Measurements from ENCODE around the gene RAG1.

Gene RAG1

DNA sequence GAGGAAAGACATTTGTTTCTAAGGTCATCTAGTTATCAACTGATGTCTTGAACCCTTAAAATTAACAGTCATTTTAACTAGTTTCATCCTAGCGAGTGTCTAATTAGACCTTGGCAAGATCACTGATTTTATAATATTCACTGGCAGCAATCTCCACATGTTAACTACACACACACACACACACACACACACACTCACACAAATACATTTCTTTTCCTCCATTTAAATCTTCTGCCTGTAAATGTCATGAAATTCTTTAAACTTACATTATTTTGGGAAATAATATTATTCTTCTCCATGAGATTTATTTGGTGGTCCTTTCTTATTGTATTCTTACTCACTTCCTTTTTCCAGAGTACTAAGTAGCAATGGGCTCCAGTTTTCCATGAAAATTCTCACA, 23.6 kb downstream of the RAG1 start:
- DNase-seq = no peak

DNA sequence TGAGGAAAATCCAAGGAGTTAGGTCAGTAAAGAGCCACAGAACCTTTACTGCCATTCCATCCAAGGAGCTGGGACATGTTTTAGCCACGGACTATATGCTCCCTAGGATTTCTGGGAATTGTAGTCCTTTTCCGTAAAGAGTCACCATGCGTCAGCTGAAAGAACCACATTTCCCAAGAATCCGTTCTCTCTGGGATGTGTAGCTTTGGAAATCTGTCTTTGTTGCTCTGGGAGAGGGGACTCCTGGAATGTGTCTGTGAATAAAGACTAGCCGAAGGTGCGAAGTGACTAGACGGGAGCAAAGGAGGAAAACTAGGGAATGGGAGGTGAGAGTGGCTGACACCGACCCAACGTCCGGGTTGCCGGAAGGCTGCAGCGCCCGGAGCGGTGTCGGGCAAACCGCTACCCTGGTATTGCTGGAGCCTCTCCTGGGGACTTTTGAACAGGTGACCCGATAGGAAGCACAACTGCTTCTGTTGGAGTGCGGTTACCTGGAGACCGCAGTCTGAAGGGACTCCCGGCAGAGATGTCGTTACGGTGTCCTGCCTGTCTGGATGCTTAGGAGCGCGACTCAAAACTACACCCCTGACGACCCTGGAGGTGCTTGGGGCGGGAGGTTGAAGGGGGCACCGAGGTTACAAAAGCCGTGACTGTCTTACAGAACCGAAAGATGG, 26.6 kb downstream of the RAG1 start, which contains the start of gene IFTAP:
Gene IFTAP (plus strand): TSS at position 187 of the 674 bp plus-strand sequence. CDS start 15,602 bp downstream, outside the sequence.
- no peak for DNase-seq

DNA sequence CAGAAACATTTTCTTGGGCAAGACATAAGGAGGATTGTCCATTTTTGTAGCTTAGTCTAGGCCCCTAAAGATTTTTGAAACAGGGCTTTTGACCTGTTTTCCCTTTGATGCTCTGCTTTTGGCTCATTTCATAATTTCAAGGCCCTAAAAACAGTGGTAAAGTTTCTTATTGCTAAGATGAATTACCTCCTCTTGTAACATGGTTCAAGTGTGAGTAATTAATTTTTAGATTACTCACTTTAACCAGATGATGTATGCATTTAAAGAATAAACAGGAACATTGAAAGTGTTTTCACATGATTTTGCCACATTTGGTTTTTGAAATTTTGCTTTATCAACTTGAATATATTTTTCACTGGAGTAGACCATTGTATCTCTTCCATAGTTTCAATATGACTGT, 29.1 kb downstream of the RAG1 start:
- DNase-seq = no peak

DNA sequence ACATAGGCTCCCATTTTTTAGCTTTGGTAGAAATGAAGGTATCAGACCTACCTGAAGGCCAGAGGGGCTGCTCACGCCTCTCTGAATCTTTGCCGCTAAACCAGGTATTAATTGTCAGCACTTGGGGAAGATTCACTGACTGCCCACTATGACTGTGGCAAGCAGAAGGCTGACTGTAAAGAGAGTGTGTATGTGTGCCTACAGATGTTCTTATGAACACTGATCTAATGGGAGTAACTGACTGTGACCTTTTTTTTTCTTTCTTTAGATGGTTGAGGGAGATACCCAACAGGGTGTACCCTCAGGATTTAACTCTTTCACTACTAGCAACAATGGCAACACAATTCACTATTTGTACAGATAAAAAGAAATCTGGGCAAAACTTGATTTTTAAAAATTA, 30.2 kb downstream of the RAG1 start, which contains the start of gene RAG2:
Gene RAG2 (minus strand): TSS at position 186 of the 400 bp plus-strand sequence. CDS start 4,068 bp downstream, outside the sequence.
- DNase-seq = no peak

DNA sequence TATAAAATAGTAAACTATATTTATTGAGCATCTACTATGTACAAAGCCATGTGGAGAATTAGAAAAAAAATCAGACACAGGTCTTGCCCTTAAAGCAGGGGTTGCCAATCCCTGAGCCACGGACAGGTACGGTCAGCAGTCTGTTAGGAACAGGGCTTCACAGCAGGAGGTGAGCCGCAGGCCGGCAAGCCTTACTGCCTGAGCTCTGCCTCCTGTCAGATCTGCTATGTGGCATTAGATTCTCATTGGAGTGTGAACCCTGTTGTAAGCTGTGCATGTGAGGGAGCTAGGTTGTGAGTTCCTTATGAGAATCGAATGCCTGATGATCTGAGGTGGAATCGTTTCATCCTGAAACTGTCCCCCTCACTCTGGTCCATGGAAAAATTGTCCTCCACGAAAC, 32.4 kb downstream of the RAG1 start:
- no peak for DNase-seq

DNA sequence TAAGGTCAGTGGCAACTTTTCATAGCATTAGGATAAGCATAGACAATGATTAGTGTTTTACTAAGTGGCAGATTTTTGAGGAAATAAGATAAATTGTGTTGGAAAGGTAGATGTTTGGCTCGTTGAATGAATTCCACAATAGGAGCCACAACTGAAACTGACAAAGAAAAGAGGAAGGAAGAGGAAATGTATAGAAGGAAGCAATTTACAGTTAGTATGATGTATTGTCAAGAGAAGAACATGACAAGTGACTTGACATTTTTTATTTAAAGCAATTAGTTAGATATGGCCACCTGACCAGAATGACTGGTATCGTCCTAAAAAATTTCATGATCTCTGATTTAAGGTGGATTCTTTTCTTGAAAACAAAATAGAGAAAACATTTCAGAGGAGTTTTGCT, 33.3 kb downstream of the RAG1 start:
- DNase-seq = no peak

DNA sequence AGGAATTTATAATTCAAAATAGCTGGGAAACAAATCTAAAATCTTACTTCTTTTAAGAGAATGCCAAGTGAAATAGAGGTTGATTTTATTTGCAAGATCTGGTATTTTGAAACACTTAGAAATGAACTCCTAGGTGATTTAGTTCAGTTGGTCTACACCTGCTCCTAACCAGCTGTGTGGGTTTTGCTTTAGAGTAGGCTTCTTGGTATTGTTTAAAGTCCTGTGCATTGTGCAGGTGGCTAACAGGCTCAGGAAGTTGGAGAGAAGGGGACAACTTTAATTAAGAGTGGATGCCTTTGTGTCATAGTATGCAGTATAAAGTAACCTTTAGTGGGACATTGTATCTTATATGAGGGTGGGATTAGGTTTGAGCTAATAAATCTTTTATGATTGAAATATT, 34.3 kb downstream of the RAG1 start:
- no peak for DNase-seq

DNA sequence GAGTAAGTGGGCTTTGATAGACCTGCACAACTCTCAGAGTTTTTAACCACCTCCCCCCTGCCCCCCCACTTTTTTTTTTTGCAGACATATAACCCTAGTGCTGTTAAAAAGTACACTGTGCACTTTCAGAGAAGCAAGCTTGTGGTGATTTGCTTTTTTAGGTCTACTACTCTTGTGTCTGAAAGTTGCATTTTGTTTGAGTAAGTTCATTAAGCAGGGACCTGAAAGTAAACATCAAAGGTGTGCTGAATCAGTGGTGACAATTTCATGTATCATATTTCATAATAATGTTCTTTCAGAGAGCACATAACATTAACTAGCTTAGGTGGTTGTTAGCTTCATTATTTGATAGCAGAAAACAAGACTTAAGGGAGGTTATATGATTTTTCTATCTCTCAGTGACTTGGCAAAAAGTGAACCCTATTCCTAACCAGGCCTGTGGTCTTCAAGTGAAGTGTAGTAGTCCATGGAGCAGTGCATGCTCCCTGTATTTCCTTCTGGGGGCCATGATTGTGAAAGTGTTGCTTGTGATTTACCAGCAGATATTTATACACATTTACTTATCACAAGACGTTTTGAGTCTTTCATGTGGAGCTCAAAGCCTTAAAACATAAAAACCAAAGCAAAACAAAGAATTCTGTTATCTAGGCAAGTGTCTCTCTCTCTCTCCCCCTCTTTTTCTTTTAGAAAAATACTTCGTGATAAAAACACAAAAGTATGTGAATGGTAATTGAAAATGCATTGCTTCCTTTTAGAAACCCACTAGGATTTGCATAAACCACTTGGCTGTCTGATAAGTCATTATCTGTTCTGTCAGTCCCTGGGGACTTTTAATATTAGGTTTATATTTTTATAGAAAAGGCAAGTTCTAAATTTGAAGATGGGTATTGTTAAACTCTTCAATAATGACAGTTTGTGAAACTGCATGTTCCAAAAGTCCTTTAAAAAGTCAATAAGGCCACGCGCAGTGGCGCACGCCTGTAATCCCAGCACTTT, 37.7 kb downstream of the RAG1 start:
- no peak for DNase-seq

DNA sequence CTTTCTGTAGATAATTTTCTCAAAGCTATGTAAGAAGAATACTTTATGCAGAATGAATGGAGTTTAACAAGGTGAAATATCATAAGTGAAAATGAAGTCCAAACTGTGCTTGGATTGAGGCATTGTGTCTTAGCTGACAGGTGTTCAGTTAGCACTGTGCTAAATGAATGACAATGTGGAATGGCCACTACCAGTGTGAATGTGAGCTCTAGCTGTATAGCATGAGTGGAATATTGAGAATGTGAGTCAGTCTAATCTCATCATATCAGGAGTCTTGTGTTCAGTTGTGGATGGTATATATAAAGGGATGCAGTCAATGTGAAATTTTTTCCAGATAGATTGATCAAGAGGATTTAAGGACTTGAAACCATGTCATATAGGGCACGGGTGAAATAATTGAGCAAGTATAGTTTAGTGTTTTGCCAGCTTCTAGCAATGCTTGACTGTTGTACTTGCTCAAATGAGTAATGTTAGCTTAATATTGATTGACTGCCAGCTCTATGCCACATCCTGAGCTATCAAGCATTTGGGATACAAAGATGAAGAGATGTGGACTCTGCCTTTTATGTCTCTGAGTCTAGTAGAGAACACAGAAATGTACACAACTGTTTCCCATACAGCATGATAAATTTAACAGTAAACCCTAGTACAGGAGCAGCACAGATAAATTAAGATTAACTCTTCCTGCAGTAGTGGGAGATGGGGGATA, 40.8 kb downstream of the RAG1 start:
- no peak for DNase-seq

DNA sequence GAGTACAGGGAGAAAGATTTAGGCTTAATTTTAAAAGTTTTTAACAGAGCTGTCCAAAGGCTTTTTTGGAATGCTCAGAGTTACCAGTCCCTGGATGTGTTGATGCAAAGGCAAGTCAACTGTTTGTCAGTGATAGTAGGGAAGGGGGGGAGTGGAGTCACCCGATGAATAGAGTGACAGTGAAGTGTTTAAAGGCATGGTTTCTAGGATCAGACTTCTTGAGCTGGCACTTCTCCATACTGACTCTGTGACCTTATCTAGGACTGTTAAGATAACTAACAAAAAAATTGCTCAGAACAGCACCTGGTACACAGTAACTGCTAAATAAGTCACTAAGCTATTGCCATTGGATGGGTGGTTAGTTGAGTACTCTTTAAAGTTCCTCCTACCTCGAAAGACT, 41.6 kb downstream of the RAG1 start:
- DNase-seq = no peak

DNA sequence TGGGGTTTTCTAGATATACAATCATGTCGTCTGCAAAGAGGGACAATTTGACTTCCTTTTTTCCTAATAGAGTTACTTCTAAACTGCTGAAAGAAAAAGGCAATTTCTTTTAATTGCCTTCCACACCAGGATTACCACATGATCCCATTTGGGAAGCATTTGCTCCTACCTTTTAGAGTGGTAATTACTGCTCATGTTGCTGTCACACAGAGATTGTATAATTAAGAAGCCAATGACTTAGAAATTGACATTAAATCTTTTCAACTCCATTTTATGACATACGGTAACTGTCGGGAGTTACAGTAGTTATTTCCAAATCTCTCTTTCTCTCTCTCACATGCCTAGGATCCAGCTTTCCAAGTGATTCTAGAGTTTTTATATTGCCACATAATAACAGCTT, 48.0 kb downstream of the RAG1 start:
- DNase-seq = no peak

DNA sequence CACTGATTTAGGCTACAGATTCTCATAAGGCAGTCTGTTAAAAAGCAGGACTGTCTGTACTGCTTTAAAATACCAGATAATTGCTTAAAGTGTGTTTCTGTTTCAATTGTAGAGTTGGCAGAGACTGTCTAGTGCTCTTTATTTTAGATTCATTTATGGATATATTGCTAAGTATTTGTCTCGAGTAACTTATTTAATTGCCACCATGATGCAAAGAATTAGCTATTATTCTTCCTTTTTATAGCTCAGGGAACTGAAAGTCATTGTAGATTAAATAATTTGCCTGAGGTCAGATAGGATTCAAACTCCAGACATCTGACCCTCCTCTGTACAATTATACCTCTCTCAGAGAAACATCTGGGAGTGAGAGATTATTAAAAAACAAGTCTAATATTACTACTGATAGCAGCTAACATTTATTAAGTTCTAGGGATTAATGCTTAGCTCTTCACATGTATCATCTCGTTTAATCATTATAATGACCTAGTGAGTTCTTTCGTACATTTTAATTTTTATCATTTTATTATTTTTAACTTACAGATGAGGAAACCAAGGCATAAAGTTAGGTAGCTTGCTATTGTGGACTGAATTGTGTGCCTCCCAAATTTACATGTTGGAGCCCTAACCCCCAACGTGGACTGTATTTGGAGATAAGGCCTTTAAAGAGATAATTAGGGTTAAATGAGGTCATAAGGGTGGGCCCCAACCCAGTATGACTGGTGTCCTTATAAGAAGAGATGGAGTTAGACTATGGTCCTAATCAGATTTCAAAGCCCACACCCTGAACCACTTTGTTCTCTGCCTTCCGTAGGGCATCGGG, 49.9 kb downstream of the RAG1 start:
- DNase-seq = no peak

DNA sequence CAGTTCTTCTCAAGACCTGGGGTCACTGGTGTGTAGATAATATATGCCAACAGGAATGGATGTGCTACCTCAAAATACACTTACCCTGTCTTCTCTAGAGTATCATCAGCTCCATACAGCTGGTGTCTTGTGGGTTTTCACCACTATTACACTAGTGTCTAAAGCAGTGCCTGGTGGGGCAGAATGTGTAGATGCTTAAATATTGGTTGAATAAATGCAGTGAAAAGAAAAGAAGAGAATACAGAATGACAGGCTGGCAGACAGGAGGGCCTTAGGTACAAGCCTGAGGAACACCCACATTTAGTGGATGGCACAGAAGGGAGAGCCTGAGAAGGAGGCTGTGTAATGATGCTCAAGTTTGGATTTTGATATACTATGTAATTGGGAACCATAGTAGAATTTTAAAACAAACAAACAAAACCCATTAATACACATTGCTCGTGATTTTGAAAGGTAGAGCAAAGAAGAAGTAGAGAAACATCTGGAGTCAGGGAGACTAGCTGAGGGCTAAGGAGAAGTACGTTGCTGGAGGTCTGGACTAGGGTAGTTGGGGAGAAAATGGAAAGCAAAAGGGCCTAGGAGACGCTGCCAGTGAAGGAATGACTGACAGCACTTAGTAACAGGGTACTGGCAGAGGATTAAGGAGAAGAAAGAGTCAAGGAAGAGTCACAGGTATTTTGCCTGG, 50.7 kb downstream of the RAG1 start:
- no peak for DNase-seq

DNA sequence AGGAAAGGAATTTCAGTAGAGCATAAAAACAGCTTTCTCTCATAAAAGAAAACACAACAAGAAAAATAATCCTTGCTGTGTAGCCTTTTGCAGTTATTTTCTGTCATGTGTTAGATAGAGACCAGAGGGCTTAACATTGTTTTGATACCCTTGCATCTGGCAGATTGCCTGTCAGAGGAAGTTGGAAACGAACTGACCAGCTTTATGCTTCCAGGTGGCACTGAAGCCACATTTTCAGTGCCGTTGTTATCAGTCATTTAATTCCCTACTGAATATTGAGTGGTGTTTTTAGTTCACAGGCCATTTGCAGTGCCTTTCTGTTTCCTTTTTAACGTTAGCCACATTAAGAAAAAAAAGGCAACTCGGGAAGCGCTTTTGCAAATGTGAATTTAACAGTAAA, 51.7 kb downstream of the RAG1 start:
- DNase-seq = no peak

DNA sequence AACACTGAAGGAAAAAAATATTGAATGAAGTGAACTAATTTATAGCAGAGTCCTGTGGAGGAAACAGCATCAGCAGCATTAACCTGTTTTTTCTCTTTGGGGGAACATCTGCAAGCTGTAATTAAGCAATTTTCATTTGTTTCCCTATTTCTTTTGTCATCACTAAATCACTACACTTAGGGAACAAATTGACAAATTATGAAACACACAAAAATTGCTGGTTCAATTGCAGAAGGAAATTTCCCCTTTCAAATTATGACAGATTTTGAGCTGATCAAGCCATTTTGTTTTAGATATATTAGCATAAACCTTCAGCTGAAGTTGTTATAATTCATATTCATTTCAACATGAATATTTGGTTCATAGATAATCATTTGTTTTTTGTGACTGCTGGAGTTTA, 52.4 kb downstream of the RAG1 start:
- DNase-seq = no peak

DNA sequence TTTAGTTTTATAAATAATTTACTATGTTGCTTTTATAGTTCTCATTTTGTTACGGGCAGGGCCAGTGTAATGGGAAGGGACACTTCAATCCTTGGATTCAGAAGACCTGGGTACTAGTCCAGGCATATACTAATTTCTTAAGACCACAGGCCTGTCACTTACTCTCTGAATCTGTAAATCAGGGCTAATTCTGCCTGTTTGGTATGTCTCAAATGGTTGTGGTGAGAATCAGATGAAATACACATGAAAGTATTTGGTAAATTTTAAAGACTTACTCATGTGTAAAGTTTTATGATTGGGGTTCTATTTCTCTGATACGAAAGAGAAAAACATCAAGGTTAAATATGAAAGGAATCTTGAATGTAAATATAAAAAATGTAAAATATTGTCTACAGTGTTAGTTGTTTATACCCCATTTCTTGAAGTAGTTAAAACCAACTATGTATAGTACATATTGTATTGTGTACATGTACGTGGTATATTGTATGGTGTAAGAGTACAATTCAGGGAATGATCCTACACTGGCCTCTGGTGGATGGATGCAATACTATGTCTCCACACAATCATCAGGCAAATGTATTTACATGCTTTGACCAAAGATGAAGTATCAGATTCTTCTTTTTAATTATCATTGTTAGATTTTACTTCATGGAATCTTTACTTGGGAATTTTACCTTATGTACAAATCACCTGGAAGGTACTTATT, 54.8 kb downstream of the RAG1 start:
- DNase-seq = no peak

DNA sequence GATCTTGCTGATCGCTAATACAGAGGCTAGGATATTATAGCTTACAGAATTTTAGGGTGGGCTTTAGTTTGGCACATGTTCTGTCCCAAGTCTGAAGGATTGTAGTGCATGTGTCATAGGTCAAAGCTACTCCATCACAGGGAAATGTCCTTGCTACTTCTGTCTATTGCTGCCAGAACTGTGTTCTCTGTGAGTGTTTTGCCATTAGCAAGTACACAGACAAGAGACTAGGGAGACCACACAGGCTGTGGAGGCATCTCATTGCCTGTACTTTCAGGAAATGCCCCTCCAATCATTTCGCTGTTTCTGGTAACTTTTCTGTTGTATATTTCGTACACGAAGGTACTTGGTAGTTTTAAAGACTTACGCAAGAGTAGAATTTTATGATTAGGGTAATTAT, 55.7 kb downstream of the RAG1 start:
- no peak for DNase-seq

DNA sequence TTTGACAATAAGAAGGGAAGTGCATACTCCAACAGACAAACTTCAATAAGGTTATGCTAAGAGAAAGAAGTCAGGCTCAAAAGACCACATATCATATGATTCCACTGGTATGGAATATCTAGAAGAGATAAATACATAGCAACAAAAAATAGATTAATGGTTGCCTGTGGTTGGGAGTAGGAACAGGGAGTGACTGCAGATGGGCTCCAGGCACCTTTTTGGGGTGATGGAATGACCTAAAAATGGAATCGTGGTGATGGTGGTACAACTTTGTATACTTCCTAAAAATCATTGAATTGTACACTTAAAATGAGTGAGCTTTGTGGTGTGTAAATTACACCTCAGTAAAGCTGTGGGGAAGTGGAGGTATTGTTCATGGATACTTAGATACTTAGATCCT, 59.2 kb downstream of the RAG1 start:
- DNase-seq = no peak

DNA sequence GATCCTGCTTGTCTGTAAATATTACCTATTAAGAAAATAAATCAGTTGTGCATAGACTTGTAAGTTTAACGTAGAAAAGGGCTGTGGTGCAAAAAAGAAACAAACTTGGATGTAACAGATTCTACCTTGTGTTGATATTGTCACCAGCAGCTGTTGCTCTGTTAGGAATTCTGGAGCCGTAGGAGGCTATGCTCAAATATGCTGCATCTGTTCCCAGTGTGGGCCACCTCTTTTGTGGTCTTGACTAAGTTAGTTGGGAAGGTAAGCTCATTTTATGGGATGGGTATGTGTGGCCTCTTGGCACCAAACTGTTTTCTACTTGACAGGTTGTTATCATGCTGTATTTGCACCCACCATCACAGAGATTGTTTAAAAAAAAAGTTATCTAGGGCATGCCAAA, 59.7 kb downstream of the RAG1 start:
- DNase-seq = no peak

DNA sequence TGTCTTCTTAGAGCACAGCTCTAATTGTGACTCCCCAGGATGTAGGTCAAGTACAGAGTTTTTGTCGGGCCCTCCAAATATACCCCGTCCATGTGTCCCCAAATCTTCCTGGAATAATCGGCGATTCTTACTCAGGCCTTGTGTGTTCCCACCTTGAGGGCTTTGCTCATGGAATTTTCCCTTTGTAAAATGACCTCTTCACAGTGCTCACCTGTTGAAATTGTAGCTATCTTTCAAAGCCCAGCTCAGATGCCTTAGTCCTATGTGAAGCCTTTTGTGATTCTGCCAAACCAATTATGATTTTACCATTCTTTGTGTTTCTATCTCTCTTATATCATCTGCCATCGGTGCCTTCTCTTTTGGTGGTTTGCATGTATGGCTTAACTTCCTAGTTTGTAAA, 60.3 kb downstream of the RAG1 start:
- no peak for DNase-seq

DNA sequence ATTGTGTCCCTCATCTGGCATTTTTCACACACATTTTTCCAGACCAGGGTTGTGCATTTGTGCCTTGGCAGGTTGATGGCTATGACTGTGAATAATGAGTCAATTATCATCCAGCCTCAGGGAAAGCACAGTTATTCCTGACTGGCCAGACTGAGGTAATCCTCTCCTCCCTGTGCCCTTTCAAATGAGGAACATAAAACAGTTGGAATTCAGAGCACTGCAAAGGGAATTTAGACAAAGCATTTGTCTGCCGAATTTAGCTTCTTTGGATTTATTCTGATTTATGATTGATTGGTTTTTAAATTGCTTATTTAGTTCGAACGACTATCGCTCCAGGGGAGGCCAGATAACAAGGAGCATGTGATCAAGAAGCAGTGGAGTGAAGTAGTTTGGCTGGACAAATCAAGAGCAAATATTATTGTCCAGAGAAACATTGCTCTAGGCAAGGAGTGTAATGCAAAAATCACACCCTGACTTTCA, 61.0 kb downstream of the RAG1 start:
- DNase-seq = no peak

Measured in activated CD4-positive, CD25-positive, alpha-beta regulatory T cell (primary cell).